ENCODE measurements around the gene IGFL4. TPM values are rescaled to one million over a fixed set of nuclear protein-coding genes. Genes with fewer than 3 reads are reported as not detected.

IGFL4 gene
- total RNA-seq (not detected), polyA plus RNA-seq (under 1 TPM in 1 of 3 donors, not detected in 2; 0.15 TPM)
- long read RNA-seq, donor 1 = 0 reads
- long read RNA-seq, donor 2 = 0 reads
- long read RNA-seq, donor 3 = 0 reads
- long read RNA-seq, donor 4 = 0 reads
- long read RNA-seq, donor 5 = 0 reads
- long read RNA-seq, donor 6 = 0 reads
- long read RNA-seq, donor 7 = 0 reads
- long read RNA-seq, donor 8 = 0 reads
- long read RNA-seq, donor 9 = 0 reads
- long read RNA-seq, donor 10 = 0 reads

DNA sequence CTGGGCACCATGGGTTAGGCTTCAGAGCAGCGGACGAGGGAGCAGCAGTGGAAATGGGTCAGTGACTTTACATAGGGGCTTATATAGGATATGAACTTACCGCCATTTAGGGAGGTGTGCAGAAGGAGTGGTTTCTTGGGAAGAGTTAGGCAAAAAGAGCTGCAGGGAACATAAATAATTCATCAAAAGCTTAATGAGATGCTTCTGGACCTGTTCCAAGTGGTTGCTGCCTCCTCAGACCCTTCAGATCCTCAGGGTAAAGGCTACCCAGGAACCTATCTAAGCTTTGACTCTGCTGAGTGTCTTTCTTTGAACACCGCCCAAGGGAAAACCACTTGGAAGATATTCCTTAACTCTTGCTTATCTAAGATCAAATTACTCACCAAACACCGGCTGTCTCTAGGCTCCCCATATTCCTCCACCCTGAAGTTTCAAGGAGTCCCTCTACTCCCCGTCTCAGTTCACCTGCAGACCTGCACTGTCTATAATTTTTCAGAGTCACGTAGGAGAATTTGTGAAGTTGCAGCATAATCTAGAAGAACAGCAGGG lies at the start of gene IGFL4:
TSS of gene IGFL4 (minus strand) at position 51 of the 549 bp plus-strand sequence. CDS start at position 11, 40 bp downstream.
- Histone ChIP-seq H3K9me3 (peaks cover 0 to 12% (median 0%) of the 10 kb centered on the region in 4 donors), H3K4me1 (peaks cover 0 to 3% (median 0%) of the 10 kb centered on the region in 4 donors), H3K36me3 (no peaks in the 10 kb centered on the region), H3K4me3 (no peak within 1 kb of the TSS), H3K27ac (no peak within 1 kb of the TSS), H3K27me3 (peaks cover 0 to 56% (median 15%) of the 10 kb centered on the region in 3 donors)
- intact Hi-C loops (cut with DNase I; ENCODE audit: low total_unique reads) = no loop called here
- 31 to 50% (median 42%) methylated on average over 7 of the region's 7 CpGs for WGBS, 5 donors
- TF ChIP-seq POLR2A (IDR thresholded peaks at IDR 0.05) (no peak), POLR2AphosphoS5 (IDR thresholded peaks at IDR 0.05) (no peak), EP300 (IDR thresholded peaks at IDR 0.05) (no peak)
- TF ChIP-seq, protein P1, sequence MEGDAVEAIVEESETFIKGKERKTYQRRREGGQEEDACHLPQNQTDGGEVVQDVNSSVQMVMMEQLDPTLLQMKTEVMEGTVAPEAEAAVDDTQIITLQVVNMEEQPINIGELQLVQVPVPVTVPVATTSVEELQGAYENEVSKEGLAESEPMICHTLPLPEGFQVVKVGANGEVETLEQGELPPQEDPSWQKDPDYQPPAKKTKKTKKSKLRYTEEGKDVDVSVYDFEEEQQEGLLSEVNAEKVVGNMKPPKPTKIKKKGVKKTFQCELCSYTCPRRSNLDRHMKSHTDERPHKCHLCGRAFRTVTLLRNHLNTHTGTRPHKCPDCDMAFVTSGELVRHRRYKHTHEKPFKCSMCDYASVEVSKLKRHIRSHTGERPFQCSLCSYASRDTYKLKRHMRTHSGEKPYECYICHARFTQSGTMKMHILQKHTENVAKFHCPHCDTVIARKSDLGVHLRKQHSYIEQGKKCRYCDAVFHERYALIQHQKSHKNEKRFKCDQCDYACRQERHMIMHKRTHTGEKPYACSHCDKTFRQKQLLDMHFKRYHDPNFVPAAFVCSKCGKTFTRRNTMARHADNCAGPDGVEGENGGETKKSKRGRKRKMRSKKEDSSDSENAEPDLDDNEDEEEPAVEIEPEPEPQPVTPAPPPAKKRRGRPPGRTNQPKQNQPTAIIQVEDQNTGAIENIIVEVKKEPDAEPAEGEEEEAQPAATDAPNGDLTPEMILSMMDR (IDR thresholded peaks at IDR 0.05) = no peak
- DNase-seq = no peak

DNA sequence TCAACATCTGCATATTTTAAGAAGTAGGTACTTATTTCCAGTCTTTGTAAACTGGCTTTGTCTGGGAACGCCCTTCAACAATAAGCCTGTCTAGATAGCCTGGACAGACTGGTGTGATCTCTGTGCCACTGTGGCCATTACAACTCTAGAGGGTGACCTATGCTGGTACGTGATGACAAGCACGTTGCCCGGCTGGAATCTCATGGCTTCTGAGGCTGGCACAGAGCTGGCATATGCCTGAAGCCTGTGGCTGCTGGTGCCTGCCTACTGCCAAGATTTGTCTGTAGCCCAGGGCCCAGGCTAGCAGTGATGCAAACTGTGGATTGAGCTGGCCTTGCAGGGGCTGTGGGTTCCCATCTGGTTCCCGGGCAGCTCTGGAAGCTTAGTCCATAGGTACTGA lies 49.6 kb upstream of the IGFL4 start:
- TF ChIP-seq, protein P1 (IDR thresholded peaks at IDR 0.05) = no peak
- TF ChIP-seq EP300 (IDR thresholded peaks at IDR 0.05) (no peak), POLR2AphosphoS5 (IDR thresholded peaks at IDR 0.05) (no peak), POLR2A (IDR thresholded peaks at IDR 0.05) (no peak)
- DNase-seq = no peak
- 88 to 92% (median 89%) methylated on average over 4 to 5 of the region's 5 CpGs for WGBS, 5 donors
- Histone ChIP-seq H3K27me3 (peaks cover 0 to 25% (median 3%) of the 10 kb centered on the region in 3 donors), H3K4me1 (no peaks in the 10 kb centered on the region), H3K9me3 (peaks cover 3 to 35% (median 28%) of the 10 kb centered on the region in 4 donors), H3K27ac (no peak overlapping the region), H3K4me3 (no peak overlapping the region), H3K36me3 (no peaks in the 10 kb centered on the region)
- intact Hi-C loops (cut with DNase I; ENCODE audit: low total_unique reads) = no loop called here

DNA sequence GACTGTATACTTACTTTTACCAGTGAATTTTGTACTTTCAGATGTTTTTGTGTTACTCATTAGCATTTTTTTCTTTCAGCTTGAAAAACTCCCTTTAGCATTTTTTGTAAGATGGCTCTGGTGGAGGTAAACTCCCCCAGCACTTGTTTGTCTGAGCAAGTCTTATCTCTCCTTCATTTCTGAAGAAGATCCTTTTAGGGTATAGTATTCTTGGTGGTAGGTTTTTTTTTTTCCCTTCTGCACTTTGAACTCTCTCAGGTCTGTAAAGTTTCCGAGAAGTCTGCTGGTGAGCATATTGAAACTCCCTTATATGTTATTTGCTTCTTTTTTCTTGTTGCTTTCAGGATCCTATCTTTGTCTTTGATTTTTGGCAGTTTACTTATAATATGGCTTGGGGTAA lies 48.6 kb upstream of the IGFL4 start:
- DNase-seq = no peak
- 94 to 97% (median 96%) methylated on average over 1 of the region's 1 CpG for WGBS, 5 donors
- H3K4me1 ChIP-seq = no peaks in the 10 kb centered on the region
- H3K4me3 ChIP-seq = no peak overlapping the region
- H3K36me3 ChIP-seq = no peaks in the 10 kb centered on the region
- no peak overlapping the region for H3K27ac ChIP-seq
- intact Hi-C loops (cut with DNase I; ENCODE audit: low total_unique reads) = no loop called here
- peaks cover 3 to 41% (median 33%) of the 10 kb centered on the region in 4 donors for H3K9me3 ChIP-seq
- H3K27me3 ChIP-seq = peaks cover 0 to 25% (median 3%) of the 10 kb centered on the region in 3 donors
- no peak for TF ChIP-seq POLR2AphosphoS5 (IDR thresholded peaks at IDR 0.05)
- no peak for TF ChIP-seq POLR2A (IDR thresholded peaks at IDR 0.05)

DNA sequence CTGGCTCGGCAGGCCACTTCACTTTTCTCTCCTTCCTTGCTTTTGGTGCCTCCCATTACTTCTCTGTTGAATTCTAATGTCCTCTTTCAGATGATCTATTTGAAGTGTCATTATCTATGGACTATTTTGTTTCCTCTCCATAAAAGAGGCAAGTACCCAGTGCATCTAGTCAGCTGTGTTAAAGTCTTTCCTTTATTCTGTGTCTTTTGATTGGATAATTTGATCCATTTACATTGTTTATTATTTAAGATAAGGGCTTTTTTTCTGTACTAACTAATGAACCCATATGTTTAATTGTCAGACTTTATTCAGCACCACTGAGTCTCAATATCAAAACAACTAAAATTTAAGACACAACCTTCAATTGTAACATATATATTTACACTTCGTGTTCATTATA lies 47.3 kb upstream of the IGFL4 start:
- Histone ChIP-seq H3K27me3 (peaks cover 0 to 25% (median 3%) of the 10 kb centered on the region in 3 donors), H3K36me3 (no peaks in the 10 kb centered on the region), H3K4me1 (no peaks in the 10 kb centered on the region), H3K27ac (no peak overlapping the region), H3K4me3 (no peak overlapping the region), H3K9me3 (peaks cover 3 to 41% (median 33%) of the 10 kb centered on the region in 4 donors)
- WGBS, 5 donors = 82 to 91% (median 87%) methylated on average over 2 of the region's 2 CpGs
- TF ChIP-seq EP300 (IDR thresholded peaks at IDR 0.05) (no peak), POLR2A (IDR thresholded peaks at IDR 0.05) (no peak), POLR2AphosphoS5 (IDR thresholded peaks at IDR 0.05) (no peak)
- TF ChIP-seq, protein P1 (IDR thresholded peaks at IDR 0.05) = no peak
- DNase-seq = no peak
- intact Hi-C loops (cut with DNase I; ENCODE audit: low total_unique reads) = no loop called here

DNA sequence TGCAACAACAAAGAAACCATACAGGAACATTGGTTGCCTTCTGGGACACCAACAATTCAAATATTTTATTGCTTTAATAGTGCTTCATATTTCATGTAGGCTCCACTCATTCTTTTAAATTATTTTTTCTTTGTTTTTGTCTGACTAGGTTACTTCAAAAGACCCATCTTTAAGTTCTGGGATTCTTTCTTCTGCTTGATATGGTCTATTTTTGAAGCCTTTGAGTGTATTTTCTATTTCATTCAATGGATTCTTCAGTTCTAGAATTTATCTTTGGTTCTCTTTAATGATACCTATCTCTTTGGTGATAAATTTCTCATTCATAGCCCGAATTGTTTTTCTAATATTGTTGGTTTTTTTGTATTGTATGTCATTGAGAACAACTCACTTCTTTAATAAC lies 45.1 kb upstream of the IGFL4 start:
- Histone ChIP-seq H3K27me3 (peaks cover 0 to 24% (median 6%) of the 10 kb centered on the region in 3 donors), H3K36me3 (no peaks in the 10 kb centered on the region), H3K4me1 (no peaks in the 10 kb centered on the region), H3K27ac (no peak overlapping the region), H3K9me3 (peaks cover 3 to 41% (median 33%) of the 10 kb centered on the region in 4 donors), H3K4me3 (no peak overlapping the region)
- intact Hi-C loops (cut with DNase I; ENCODE audit: low total_unique reads) = no loop called here
- no peak for DNase-seq
- TF ChIP-seq EP300 (IDR thresholded peaks at IDR 0.05) (no peak), POLR2AphosphoS5 (IDR thresholded peaks at IDR 0.05) (no peak), POLR2A (IDR thresholded peaks at IDR 0.05) (no peak)
- TF ChIP-seq, protein P1 (IDR thresholded peaks at IDR 0.05) = no peak
- 31 to 50% (median 41%) methylated on average over 1 of the region's 1 CpG for WGBS, 5 donors

All from stomach (tissue), 19 donors.